Endometrial microvascular endothelial cells (primary cell): ENCODE results near the gene TOX3. TPM values are rescaled to one million over a fixed set of nuclear protein-coding genes. Genes with fewer than 3 reads are reported as not detected.

Experiments
- in situ Hi-C: cut with HindIII; loops from 2 replicates; pipeline ENCODE4 v1.10.0; 2017; ENCODE audit warnings: low sequenced_read_pairs, low pct_unique_long_range_greater_than_20kb; ENCODE audit errors: inconsistent ontology term
- total RNA-seq: library from RNA; depleted of rRNA; stranded (reverse); fragments of >200 nt; gene quantifications from one replicate; pipeline ENCODE4 v1.2.3, GENCODE V29; 2015; ENCODE audit errors: inconsistent ontology term

The TOX3 gene
- total RNA-seq, 1 donor from 2014 or later: not detected

- in situ Hi-C loops: no loop called here
These were observed 48.4 kb downstream of the TOX3 start for GRCh38 chr16:52498328-52499059.

- in situ Hi-C loops: no loop called here
These were observed 49.7 kb downstream of the TOX3 start for GRCh38 chr16:52497067-52497816.

GRCh38 chr16:52496051-52496876 lies 50.7 kb downstream of the TOX3 start:
- in situ Hi-C loops: no loop called here

DNA sequence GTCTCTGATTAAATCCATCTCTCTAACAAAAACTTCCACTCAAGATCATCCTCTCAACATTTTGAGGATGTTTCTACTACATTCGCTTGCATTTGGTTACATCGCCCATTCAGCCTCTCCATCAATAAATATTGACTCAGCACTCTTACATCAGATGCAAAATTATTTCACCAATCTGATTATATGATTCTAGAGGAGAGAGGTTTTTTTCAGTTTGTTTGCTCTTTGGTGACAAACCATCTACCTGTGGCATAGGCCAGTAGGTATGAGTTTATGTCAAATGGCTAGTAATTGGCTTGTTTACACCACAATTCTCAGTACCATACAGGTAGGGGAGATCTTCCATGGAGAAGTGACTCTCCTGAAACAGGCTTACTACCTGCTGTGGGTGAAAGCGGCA lies 52.3 kb downstream of the TOX3 start:
- in situ Hi-C loops: no loop called here

DNA sequence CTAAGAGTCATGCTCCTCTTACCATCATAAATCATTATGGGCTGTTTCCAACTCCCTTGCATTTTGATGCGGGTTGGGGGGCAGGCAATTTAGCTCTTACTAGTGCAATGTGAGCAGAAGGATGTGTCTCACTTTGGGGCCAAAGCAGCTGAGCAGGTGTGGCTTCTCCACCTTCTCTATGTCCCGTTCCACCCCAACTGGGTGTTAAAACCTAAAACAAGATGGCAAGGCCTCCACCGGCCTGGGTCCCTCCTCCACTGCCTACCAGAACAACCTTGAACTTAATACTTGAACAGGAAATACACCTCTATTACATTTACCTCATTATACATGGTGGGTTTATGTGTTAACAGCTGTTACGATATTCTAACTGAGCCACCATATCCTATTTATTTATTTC lies 52.8 kb downstream of the TOX3 start:
- in situ Hi-C loops: no loop called here

GRCh38 chr16:52492789-52493357 lies 54.1 kb downstream of the TOX3 start:
- in situ Hi-C loops: no loop called here

DNA sequence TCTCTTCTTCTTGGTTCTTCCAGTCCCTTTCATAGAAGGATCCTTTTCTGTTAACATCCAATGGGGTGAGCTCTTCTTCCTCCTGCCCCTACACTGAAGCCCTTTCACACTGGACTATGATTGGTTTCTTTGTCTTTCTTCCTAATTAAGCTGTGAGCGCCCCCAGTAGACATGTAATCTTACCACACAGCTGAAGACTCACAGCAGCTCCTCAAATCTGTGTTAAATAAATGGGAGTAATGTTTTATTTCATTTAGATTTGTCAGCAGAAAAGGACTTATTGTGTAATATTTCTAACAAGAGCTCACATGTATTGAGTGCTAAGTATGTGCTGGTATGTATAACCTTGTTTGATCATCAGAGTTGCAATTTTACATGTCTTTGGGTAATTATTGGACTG lies 55.7 kb downstream of the TOX3 start:
- in situ Hi-C loops: no loop called here

DNA sequence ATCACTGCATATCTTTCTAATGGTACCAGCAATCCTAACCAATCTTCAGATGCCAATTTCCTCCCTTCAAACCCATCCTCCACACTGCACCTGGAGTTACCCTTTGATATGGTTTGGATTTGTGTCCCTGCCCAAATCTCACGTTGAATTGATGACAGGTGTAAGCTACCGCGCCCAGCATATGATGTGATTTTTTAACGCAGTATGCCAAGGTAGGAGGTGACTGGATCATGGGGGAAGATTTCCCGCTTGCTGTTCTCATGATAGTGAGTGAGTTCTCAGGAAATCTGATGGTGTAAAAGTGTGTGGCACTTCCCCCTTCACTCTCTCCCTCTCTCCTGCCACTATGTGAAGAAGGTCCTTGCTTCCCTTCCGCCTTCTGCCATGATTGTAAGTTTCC lies 57.0 kb downstream of the TOX3 start:
- in situ Hi-C loops: no loop called here

DNA sequence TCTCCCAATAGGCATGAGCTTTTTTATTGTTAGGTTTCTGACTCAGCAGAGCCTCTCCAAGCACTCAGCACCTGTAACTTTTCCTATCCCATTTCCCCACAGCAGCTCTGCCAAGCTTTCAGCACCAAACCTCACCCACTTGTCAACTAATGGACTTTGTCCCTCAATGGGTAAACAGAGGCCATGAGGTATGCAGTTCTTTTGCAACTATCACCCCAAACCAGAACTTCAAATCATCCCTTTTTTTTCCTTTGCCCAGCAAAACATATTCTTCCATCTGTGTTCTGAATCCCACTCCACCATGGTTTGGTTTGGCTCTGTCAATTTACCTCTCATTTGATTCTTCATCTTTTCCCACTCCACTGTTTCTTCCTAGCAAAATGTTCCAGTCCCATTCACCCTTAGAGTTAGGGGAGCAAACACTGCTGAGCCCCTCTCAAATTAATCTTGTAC lies 58.1 kb downstream of the TOX3 start:
- in situ Hi-C loops: no loop called here

DNA sequence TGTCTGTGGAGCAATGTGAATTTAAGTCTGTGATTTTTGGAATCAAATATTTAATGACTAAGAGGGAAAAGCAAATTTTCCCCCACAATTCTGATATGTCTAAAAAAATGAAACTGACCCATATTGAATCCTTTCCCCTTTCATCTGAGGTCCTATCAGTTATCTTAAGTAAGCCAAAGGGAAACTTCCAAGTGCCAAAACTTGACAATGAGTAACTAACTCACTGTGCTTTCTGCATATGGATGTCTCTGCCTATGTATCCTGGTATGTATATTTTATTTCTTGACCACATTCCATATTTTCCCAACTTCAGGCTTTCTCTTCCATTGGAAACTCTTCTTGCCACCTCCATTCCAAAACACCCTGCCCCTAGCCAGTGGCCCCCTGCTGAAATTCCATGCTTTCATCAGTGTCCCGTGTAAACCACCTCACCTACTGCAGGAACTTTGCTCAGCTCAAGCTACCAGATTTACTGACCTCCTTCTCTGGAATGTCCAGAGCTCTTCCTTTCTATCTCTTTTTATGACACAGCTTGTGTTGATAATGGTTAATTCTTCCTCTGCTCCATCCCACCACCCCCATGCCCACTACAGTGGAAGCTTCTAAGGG lies 59.0 kb downstream of the TOX3 start:
- in situ Hi-C loops: no loop called here

DNA sequence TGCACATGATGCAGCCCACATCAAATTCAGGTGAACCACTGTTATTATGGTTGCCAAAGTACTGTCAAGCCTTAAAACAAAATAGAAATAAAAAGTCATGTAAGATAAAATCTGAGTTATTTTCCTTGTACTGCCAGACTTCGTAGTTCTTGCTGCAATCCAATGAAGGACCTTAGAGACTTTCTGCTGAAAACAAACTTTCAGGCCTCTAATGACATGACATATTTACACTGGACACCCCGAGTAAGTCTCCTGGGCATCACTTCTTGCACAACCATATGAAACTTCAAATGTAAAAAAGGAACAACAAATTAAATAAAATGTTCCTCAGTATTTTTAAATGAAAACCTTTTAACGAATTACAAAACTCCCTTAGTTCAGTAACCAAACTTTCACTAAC lies 66.7 kb downstream of the TOX3 start:
- in situ Hi-C loops: no loop called here

GRCh38 chr16:52476111-52476510 lies 70.8 kb downstream of the TOX3 start:
- in situ Hi-C loops: no loop called here

- in situ Hi-C loops: no loop called here
These were observed 72.3 kb downstream of the TOX3 start for GRCh38 chr16:52474679-52475078.

DNA sequence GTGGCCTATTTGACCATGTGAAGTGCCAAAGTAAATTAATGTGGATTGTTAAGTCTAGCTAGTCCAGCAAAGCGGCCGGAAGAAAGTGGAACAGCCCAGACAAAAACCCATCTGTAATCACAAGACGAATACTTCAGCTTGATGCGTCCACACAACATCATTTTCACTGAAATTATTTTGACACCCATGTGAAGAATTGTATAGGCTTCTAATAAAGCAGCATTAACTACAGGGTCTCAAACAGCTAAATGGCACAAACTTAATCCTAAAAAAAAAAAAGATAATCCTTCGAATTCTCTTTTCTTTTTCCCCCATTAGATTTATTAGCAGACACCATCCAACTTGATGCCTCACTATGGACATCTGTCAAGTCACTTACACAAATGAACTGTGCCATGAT lies 73.8 kb downstream of the TOX3 start:
- in situ Hi-C loops: no loop called here

GRCh38 chr16:52471650-52472370 lies 75.1 kb downstream of the TOX3 start:
- in situ Hi-C loops: no loop called here

- in situ Hi-C loops: no loop called here
These were observed 76.4 kb downstream of the TOX3 start for GRCh38 chr16:52470585-52470984.

DNA sequence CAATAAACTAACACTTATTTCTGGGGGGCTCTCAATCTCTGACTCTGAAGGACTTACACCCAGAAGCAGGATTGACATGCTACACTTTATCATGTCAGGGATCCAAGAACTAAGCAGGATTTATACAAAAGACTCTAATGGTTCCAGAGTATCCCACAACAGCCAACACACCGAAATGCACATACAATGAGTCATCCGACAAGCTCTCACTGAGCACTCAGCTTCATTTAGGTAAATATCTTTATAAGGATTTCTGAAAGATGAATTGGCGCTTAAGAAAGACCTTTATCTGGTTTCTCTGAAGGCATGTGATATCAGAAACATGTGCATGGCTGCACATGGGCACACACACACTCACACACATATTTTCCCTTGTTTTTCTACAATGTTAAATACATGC lies 77.2 kb downstream of the TOX3 start:
- in situ Hi-C loops: no loop called here

GRCh38 chr16:52469091-52469490 lies 77.9 kb downstream of the TOX3 start:
- in situ Hi-C loops: no loop called here
